ENCODE data around the gene NCAPH2. TPM values are rescaled to one million over a fixed set of nuclear protein-coding genes. Genes with fewer than 3 reads are reported as not detected.

The NCAPH2 gene
- polyA plus RNA-seq, 3 donors = 12.5 to 23.6 (median 18.1) TPM

DNA sequence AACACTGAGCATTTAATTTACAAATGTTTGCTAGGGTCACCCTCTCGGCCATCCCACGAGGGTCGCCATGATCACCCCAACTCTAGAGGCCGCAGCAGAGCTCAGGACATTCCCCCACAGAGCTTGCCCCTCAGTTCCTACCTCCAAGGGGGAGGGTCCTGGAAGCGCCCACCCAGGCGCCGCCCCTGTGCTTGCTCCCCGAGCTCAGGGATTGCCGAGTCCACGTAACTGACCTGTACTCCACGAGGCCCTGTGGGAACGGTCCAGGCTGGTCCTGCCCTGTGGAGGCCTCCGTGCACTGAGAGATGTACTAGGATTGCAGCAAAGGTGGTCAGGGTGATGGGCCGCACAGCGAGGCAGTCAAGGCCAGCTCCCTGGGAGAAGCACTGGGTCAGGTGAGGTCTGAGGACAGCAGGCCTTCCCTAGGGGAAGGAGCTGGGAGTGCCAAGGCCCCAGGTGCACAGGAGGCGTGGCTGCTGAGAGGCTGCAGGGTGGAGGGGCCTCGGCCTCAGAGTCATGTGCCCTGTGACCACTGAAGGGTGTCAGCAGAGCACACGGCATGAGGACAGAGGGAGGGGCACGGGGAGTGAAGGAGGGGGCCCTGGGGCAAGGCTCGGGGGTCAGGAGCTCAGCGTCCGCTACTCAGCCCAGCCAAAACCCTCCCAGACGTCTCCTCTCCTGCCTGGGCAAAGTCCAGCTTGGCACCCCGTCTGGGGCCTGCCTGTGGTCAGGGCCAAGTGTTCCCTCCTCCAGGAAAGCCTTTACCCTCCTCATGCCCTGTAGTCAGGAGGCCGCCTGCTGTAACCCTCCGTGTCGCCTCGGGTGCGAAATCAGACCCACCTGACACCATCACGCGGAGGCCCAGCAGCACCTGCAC is 23.8 kb upstream of the NCAPH2 start:
- H3K4me2 ChIP-seq (replicated peaks; ENCODE audit: extremely low read depth, low read length, poor library complexity, severe bottlenecking) = no peak overlapping the region
- no peak overlapping the region for H3K27ac ChIP-seq (ENCODE audit: low read depth in 1 of 2, low read length in 2 of 2)
- H3K27ac Mint-ChIP-seq = no peak overlapping the region
- no peak overlapping the region for H2AFZ ChIP-seq (ENCODE audit: insufficient read depth, low read depth, low read length, poor library complexity, severe bottlenecking)
- H3K9me3 Mint-ChIP-seq = peaks cover 0 to 12% (median 6%) of the 10 kb centered on the region in 7 donors
- H3K36me3 Mint-ChIP-seq = peaks cover 0 to 2% of the 10 kb centered on the region in 2 donors
- no peaks in the 10 kb centered on the region for H3K36me3 ChIP-seq (replicated peaks in 1 of 2; ENCODE audit: control insufficient read depth in 1 of 2, insufficient read depth in 2 of 2, low read length in 2 of 2)
- H3K4me1 ChIP-seq (ENCODE audit: control insufficient read depth in 1 of 2, insufficient read depth in 2 of 2, low read length in 2 of 2) = peaks cover 5 to 14% of the 10 kb centered on the region in 2 donors
- H3K4me3 Mint-ChIP-seq = no peak overlapping the region
- H3K27me3 ChIP-seq (ENCODE audit: control insufficient read depth in 2 of 2, insufficient read depth in 2 of 2, low read length in 2 of 2) = peaks cover 9 to 37% of the 10 kb centered on the region in 2 donors
- no peaks in the 10 kb centered on the region for H4K20me1 ChIP-seq (ENCODE audit: insufficient read depth, low read length)
- TF ChIP-seq, protein P1, sequence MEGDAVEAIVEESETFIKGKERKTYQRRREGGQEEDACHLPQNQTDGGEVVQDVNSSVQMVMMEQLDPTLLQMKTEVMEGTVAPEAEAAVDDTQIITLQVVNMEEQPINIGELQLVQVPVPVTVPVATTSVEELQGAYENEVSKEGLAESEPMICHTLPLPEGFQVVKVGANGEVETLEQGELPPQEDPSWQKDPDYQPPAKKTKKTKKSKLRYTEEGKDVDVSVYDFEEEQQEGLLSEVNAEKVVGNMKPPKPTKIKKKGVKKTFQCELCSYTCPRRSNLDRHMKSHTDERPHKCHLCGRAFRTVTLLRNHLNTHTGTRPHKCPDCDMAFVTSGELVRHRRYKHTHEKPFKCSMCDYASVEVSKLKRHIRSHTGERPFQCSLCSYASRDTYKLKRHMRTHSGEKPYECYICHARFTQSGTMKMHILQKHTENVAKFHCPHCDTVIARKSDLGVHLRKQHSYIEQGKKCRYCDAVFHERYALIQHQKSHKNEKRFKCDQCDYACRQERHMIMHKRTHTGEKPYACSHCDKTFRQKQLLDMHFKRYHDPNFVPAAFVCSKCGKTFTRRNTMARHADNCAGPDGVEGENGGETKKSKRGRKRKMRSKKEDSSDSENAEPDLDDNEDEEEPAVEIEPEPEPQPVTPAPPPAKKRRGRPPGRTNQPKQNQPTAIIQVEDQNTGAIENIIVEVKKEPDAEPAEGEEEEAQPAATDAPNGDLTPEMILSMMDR (IDR thresholded peaks at IDR 0.05) = no peak
- no peaks in the 10 kb centered on the region for H3K9me3 ChIP-seq (replicated peaks in 1 of 2; ENCODE audit: control insufficient read depth in 1 of 2, insufficient read depth in 1 of 2, low read length in 2 of 2)
- intact Hi-C loops (cut with micrococcal nuclease) = no loop called here
- peaks cover 2% of the 10 kb centered on the region for H3K4me1 Mint-ChIP-seq
- DNase-seq = no peak
- H3K9ac ChIP-seq (ENCODE audit: insufficient read depth, low read length, poor library complexity, severe bottlenecking) = no peak overlapping the region
- peaks cover 26 to 59% (median 31%) of the 10 kb centered on the region in 3 donors for H3K27me3 Mint-ChIP-seq (ENCODE audit: low read depth in 3 of 3)
- WGBS (ENCODE audit: insufficient coverage) = 85% methylated on average over 24 of the region's 31 CpGs
- H3K79me2 ChIP-seq (ENCODE audit: insufficient read depth, low read length) = no peaks in the 10 kb centered on the region
- H3K4me3 ChIP-seq (replicated peaks in 1 of 3; ENCODE audit: low read depth in 2 of 3, low read length in 3 of 3) = no peak overlapping the region

DNA sequence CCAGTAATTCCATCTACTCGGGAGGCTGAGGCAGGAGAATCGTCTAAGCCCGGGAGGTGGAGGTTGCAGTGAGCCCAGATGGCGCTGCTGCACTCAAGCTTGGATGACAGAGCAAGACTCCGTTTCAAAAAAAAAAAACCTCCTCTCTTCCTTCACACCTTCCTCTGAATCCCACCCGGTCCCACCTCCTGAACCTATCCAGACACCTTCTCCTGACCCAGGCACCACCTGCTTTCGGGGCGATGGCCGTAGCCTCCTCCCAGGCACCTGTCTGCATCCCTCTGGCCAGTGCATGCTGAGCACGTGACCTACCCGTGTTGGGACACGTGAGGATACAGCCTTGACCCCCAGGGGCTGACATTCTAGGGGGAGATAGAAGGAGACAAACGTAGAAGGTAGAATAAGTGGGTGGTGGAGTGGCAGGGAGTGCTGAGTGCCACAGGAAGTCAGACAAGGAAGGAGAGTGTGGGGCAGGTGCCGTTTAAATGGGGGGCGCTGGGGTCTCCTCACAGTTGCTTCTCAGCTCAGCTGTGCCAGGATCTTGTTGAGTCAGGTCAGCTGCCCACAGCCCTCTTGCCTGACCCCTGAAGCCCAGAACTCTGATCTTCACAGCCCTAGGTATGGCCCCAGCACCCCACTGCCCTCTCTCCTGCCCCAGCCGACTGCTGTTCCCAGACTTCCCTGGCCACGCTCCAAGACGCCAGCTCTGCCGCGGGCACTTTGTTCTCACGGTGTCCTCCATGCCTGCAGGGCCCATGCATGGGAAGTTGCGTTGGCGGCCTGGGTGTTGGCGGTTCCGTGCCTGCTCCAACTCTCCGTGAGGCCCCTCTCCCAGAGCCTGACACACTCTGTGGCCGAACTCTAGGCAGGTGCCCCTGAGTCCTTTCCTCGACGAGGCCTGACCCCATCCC is 22.5 kb upstream of the NCAPH2 start:
- Histone ChIP-seq H3K27ac (ENCODE audit: low read depth in 1 of 2, low read length in 2 of 2) (no peak overlapping the region), H4K20me1 (ENCODE audit: insufficient read depth, low read length) (no peaks in the 10 kb centered on the region), H3K79me2 (ENCODE audit: insufficient read depth, low read length) (no peaks in the 10 kb centered on the region), H3K36me3 (replicated peaks in 1 of 2; ENCODE audit: control insufficient read depth in 1 of 2, insufficient read depth in 2 of 2, low read length in 2 of 2) (no peaks in the 10 kb centered on the region), H3K27me3 (ENCODE audit: control insufficient read depth in 2 of 2, insufficient read depth in 2 of 2, low read length in 2 of 2) (peaks cover 7 to 26% of the 10 kb centered on the region in 2 donors), H3K9me3 (replicated peaks in 1 of 2; ENCODE audit: control insufficient read depth in 1 of 2, insufficient read depth in 1 of 2, low read length in 2 of 2) (no peaks in the 10 kb centered on the region), H3K4me1 (ENCODE audit: control insufficient read depth in 1 of 2, insufficient read depth in 2 of 2, low read length in 2 of 2) (peaks cover 5 to 14% of the 10 kb centered on the region in 2 donors), H3K9ac (ENCODE audit: insufficient read depth, low read length, poor library complexity, severe bottlenecking) (no peak overlapping the region), H3K4me3 (replicated peaks in 1 of 3; ENCODE audit: low read depth in 2 of 3, low read length in 3 of 3) (no peak overlapping the region), H2AFZ (ENCODE audit: insufficient read depth, low read depth, low read length, poor library complexity, severe bottlenecking) (no peak overlapping the region), H3K4me2 (replicated peaks; ENCODE audit: extremely low read depth, low read length, poor library complexity, severe bottlenecking) (no peak overlapping the region)
- Mint-ChIP-seq H3K36me3 (no peaks in the 10 kb centered on the region), H3K27me3 (ENCODE audit: low read depth in 3 of 3) (peaks cover 13 to 46% (median 19%) of the 10 kb centered on the region in 3 donors), H3K4me3 (no peak overlapping the region), H3K4me1 (peaks cover 2% of the 10 kb centered on the region), H3K9me3 (peaks cover 0 to 8% (median 2%) of the 10 kb centered on the region in 7 donors), H3K27ac (peak overlapping the region in 1 of 7 donors; percentile 23)
- intact Hi-C loops (cut with micrococcal nuclease) = no loop called here
- TF ChIP-seq, protein P1 (IDR thresholded peaks at IDR 0.05) = no peak
- no peak for DNase-seq
- WGBS (ENCODE audit: insufficient coverage) = 65% methylated on average over 29 of the region's 29 CpGs
